Fibroblast of the aortic adventitia (primary cell): Measurements from ENCODE around the gene WASHC4. TPM values are rescaled to one million over a fixed set of nuclear protein-coding genes. Genes with fewer than 3 reads are reported as not detected.

Source experiments
- DNase-seq: peaks from one replicate; pipeline ENCODE4 v3.0.0-alpha.2; 2010; ENCODE audit warnings: low read depth
- H3K4me3 ChIP-seq: 2 replicates; pipeline ENCODE4 v1.5.1; 2011; ENCODE audit warnings: low read depth, mild to moderate bottlenecking, control low read depth, low read length, moderate library complexity
- total RNA-seq: library from RNA; depleted of rRNA; stranded (reverse); fragments of >200 nt; gene quantifications from 2 replicates; pipeline ENCODE4 v1.2.3, GENCODE V29; 2012; ENCODE audit warnings: low replicate concordance
- TF ChIP-seq, protein P1 (sequence below): IDR thresholded peaks from 2 replicates; pipeline ENCODE4 v1.5.1; 2011; ENCODE audit warnings: mild to moderate bottlenecking, low read length, control low read depth, inconsistent platforms; ENCODE audit not compliant: insufficient read depth

WASHC4 gene
- total RNA-seq, 1 donor: 102 TPM

DNA sequence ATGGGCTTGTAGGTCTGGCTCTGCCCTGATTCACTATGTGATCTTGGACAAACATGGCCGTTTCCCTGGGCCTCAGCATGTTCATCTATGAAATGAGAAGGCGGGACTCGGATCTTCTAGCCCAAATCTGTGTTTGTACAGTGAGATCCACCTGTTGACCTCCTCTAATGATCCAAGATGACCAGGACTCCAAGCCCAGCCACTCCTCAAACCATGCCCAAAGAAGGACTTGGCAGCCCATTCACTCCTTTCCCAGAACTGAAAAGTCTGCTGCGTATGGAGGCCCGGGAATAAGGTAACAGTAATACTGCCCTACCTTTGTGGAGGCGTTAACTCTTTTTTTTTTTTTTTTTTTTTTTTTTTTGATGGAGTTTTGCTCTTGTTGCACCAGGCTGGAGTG, 88.6 kb downstream of the WASHC4 start:
- DNase-seq: no peak
- H3K4me3 ChIP-seq: no peak overlapping the region
- TF ChIP-seq, protein P1, sequence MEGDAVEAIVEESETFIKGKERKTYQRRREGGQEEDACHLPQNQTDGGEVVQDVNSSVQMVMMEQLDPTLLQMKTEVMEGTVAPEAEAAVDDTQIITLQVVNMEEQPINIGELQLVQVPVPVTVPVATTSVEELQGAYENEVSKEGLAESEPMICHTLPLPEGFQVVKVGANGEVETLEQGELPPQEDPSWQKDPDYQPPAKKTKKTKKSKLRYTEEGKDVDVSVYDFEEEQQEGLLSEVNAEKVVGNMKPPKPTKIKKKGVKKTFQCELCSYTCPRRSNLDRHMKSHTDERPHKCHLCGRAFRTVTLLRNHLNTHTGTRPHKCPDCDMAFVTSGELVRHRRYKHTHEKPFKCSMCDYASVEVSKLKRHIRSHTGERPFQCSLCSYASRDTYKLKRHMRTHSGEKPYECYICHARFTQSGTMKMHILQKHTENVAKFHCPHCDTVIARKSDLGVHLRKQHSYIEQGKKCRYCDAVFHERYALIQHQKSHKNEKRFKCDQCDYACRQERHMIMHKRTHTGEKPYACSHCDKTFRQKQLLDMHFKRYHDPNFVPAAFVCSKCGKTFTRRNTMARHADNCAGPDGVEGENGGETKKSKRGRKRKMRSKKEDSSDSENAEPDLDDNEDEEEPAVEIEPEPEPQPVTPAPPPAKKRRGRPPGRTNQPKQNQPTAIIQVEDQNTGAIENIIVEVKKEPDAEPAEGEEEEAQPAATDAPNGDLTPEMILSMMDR: no peak

DNA sequence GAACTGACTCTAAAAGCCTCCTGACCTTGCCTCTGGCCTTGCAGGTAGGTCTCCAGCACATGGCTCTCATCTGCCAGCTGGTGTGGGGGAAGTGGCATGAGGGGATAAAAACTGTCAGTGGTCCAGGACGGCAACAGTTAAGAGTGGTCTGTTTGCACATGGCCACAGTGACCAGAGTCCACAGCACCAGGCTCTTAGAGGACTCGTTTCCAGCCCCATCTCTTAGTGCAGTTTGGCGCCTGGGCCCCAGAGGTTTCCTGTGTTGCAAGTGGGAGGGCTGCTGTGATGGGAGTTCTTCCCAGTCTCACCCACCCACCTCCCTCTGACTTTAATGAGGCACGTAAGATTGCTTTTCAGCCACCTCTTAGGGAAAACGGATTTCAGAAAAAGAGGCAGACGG, 91.4 kb downstream of the WASHC4 start:
- TF ChIP-seq, protein P1: no peak
- no peak for DNase-seq
- H3K4me3 ChIP-seq: no peak overlapping the region

DNA sequence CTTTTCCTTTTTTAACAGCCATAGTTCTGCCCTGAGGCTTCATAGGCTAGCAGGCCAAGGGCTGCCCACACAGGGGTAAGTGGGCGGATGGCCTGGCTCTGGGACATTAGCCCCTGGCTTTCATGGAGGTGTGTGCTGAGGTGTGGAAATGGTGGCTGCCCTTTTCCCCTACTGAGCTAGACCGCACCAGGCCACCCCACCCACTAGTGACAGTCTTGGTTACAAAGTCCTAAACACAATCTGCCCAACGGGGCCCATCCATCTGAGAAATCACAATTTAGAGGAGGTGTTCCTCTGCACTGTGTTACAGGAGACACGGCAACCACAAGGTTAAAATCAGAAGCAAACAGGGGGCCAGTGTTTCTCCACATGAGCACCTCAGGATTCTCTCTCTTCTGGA, 92.9 kb downstream of the WASHC4 start:
- no peak overlapping the region for H3K4me3 ChIP-seq
- TF ChIP-seq, protein P1: no peak
- DNase-seq: no peak

DNA sequence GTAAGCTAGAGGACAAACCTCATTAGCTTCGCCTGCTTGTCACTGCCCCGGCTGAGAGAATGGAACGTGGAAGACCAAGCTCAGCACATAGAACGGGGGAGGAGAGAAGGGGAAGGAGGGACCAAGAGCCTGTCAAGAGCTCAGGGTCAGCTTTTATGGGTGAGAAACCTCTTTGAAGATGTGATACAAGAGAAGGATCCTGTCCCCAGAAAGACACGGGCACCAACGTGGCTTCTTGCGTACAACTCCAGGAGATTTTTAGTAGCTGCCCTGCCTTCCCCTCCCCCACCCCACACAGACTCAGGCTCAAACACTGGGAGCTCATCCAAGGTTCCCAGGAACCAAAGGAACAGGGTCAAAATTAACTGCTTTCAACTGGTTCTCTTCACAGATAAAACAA, 93.8 kb downstream of the WASHC4 start:
- no peak overlapping the region for H3K4me3 ChIP-seq
- TF ChIP-seq, protein P1: no peak
- DNase-seq: no peak

DNA sequence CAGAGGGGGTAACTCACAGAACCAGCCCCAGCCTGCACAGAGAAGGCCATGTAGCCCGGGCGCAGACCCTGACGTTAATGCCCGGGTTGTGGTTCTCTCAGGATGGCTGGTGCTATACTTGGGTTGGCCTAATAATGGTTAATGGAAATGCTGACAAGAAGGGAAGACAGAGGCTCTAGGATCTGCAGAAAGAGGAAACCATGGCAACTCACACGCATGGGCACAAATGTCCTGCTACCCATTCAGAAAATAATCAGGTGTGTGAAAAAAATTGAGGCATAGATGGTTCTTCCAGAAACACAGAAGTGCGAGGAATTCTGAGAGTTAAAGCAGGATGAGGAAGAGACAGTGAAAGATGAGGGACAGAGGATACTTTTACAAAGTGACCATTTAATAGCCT, 94.7 kb downstream of the WASHC4 start:
- H3K4me3 ChIP-seq: no peak overlapping the region
- DNase-seq: no peak
- TF ChIP-seq, protein P1: no peak

DNA sequence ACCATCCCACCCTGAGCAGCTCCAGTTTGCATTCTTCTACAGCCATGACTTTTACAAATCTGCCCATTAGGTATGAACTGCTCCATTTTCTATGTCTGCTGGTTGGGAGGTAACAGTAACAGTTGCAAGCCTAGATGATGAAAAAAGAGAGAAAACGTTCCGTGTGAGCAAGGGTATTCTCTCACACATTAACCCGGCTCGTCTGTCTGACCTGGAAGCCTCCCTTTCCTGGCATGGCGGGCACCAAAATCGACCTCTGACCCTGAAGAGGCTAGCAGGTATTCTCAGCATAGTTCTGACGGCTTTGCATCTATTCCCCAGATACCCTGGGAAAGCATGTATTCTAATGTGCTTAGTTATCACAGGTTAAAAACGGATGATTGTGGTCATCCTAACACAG, 96.6 kb downstream of the WASHC4 start:
- no peak overlapping the region for H3K4me3 ChIP-seq
- DNase-seq: no peak
- TF ChIP-seq, protein P1: no peak

DNA sequence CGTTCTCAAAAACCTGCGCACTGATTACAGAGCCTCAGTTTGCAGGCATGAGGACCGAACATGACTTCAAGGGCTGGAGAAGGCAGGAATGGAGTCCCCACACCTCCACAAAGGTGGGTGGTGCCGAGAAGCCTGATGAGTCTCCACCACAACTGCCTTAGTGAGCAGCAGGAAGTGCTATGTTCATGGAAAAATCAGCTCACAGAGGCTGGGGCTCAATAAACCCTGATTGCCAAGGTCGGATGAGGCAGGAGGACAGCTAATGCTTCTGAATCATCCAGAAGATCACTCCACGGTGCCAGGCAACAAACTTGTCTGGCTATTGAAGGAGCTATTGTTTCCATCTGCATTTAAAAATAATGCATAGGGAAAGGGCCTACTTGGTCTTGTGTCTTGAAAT, 97.4 kb downstream of the WASHC4 start:
- peak; percentile 78 for DNase-seq
- no peak overlapping the region for H3K4me3 ChIP-seq
- TF ChIP-seq, protein P1: no peak
